Measurements from ENCODE around the gene ZEB2. TPM values are rescaled to one million over a fixed set of nuclear protein-coding genes. Genes with fewer than 3 reads are reported as not detected.

Gene ZEB2
- total and polyA plus RNA-seq, 2 of the 8 experiments (the other 6 are each of a cell fraction or from before 2014, with no cell fraction given): 0.38 TPM; not detected in 1

DNA sequence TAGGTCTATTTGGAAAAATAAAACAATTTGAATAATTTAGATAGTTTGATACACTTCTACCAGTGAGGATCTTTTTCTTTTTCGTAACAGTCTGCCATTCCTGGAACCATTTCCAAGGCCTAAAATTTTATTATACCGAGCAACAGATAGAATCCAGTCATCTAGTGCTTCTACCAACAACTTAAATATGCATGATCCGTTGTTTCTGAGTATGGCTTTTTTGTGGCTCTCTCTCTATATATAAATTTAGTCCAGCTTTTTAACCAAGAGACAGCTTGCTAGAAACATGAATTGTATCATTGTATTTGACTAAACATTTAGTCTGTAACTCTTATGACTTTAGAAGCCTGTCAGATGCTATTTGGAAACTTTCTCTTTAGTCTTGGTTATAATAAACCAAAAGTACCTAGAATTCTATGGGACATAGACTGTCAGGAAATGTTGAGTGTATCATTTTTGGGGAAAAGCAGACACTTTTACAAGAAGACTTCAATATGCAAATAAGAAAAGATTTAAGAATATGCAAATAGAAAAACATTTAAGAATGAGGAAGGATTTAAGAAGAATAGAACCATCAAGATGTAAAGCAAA is 161.4 kb downstream of the ZEB2 start:
- 94% methylated on average over 3 of the region's 3 CpGs; no CpG with 5 or more reads in 1 of the 2 experiments for WGBS, 2 experiments (ENCODE audit: extremely low coverage in 1 of 2, insufficient coverage in 1 of 2, insufficient read length in 1 of 2, insufficient replicate concordance in 2 of 2, low coverage in 1 of 2, low lambda C conversion rate in 2 of 2, missing lambda C conversion rate in 1 of 2)
- Histone ChIP-seq H2BK12ac (ENCODE audit: low read depth, low read length) (no peak overlapping the region), H3K18ac (ENCODE audit: extremely low read depth, low read length) (no peak overlapping the region), H3K23ac (ENCODE audit: insufficient read length) (no peak overlapping the region), H3K27me3 (replicated peaks in 1 of 4; ENCODE audit: control insufficient read depth in 3 of 4, extremely low read depth in 1 of 4, insufficient read depth in 3 of 4, low read length in 3 of 4) (no peaks in the 10 kb centered on the region), H2AFZ (ENCODE audit: low read length) (no peak overlapping the region), H3K79me1 (ENCODE audit: low read depth, low read length) (no peaks in the 10 kb centered on the region), H2BK20ac (ENCODE audit: low read length) (no peak overlapping the region), H3K4me3 (ENCODE audit: extremely low read depth in 1 of 4, insufficient read depth in 2 of 4, low read depth in 3 of 4, low read length in 4 of 4) (no peak overlapping the region), H3K23me2 (ENCODE audit: low read depth, low read length) (no peaks in the 10 kb centered on the region; the same call in 1 of the 2 replicates), H3K14ac (ENCODE audit: insufficient read length) (no peak overlapping the region), H3K4me1 (replicated peaks in 1 of 4; ENCODE audit: control insufficient read depth in 3 of 4, insufficient read depth in 4 of 4, low read length in 3 of 4) (0 out of 7 replicates have a peak, but pooled peaks cover 0 to 2% (median 0%) of the 10 kb centered on the region in 4 experiments), H3K4ac (replicated peaks; ENCODE audit: insufficient read length, low read depth, low read length) (no peak overlapping the region), H4K91ac (replicated peaks; ENCODE audit: insufficient read length, low read length) (no peak overlapping the region), H2BK120ac (replicated peaks; ENCODE audit: low read depth, low read length) (no peak overlapping the region), H4K20me1 (replicated peaks in 1 of 2; ENCODE audit: control insufficient read depth in 1 of 2, insufficient read depth in 2 of 2, low read length in 2 of 2) (no peaks in the 10 kb centered on the region), H3K4me2 (ENCODE audit: insufficient read depth in 1 of 2, low read depth in 2 of 2, low read length in 2 of 2) (no peak overlapping the region), H3K9ac (replicated peaks in 1 of 4; ENCODE audit: extremely low read depth in 1 of 4, low read depth in 3 of 4, low read length in 3 of 4) (no peak overlapping the region), H4K8ac (ENCODE audit: extremely low read depth, insufficient read depth, low read length) (no peak overlapping the region), H3K27ac (ENCODE audit: low read depth, low read length) (no peak overlapping the region), H2AK5ac (ENCODE audit: low read depth, low read length) (no peak overlapping the region), H2BK15ac (ENCODE audit: low read length) (no peak overlapping the region), H4K5ac (ENCODE audit: insufficient read length, low read depth, low read length) (no peak overlapping the region), H3K36me3 (ENCODE audit: control insufficient read depth in 2 of 4, insufficient read depth in 4 of 4, low read length in 3 of 4) (no peaks in the 10 kb centered on the region), H3K79me2 (ENCODE audit: control insufficient read depth in 1 of 2, insufficient read depth in 2 of 2, low read length in 2 of 2) (no peaks in the 10 kb centered on the region), H3K56ac (replicated peaks; ENCODE audit: insufficient read length, low read depth, low read length) (no peak overlapping the region), H3K9me3 (ENCODE audit: insufficient read depth in 2 of 2, low read depth in 1 of 2, low read length in 1 of 2) (no peaks in the 10 kb centered on the region), H2BK5ac (ENCODE audit: low read depth, low read length) (no peak overlapping the region)
- FAIRE-seq (no peak), DNase-seq (ENCODE audit: low read depth in 1 of 2, low spot score in 2 of 2) (no peak)
- ChIA-PET CTCF (ENCODE audit: partially characterized antibody) (interaction anchor here (1.0 to 1.3 kb wide), 2 partner anchors 12 to 13 kb away, joined by 3 to 5 read pairs; no protein-coding TSS in a partner anchor), POLR2A (ENCODE audit: partially characterized antibody) (no interaction called here)
- no peak for TF ChIP-seq PHF8 (conservative IDR thresholded peaks at IDR 0.05; ENCODE audit: low read depth, low read length)
